Measurements from ENCODE around the gene DHRS4. TPM values are rescaled to one million over a fixed set of nuclear protein-coding genes. Genes with fewer than 3 reads are reported as not detected.
A peak's percentile ranks its signal among the peaks of the same experiment; 100 is the strongest.
"Not testable (repeated sequence)": the region's sequence is repeated elsewhere in the genome, so short reads cannot be mapped to it uniquely, and the experiment has no call there.

Gene DHRS4
- total and polyA plus RNA-seq, 9 of the 15 experiments (the other 6 are each of a cell fraction or from before 2014, with no cell fraction given) = 0.51 to 35.9 (median 10.1) TPM

- TF ChIP-seq RREB1 (CRISPR knock-in tag; IDR thresholded peaks at IDR 0.05) (no peak), PPARD (CRISPR knock-in tag; IDR thresholded peaks at IDR 0.05) (no peak), XRCC3 (IDR thresholded peaks at IDR 0.05) (no peak), MTA1 (IDR thresholded peaks at IDR 0.05; ENCODE audit: borderline replicate concordance) (0 out of 2 replicates have a peak, but pooled peaks have one; percentile 47), RBFOX2 (IDR thresholded peaks at IDR 0.05; ENCODE audit: low read depth, low read length) (no peak), PYGO2 (tag; IDR thresholded peaks at IDR 0.05) (no peak), LARP7 (IDR thresholded peaks at IDR 0.05) (peak; percentile 61; the same call in 1 of the 2 replicates), SMARCA4 (IDR thresholded peaks at IDR 0.05) (0 out of 2 replicates have a peak, but pooled peaks have one; percentile 15)
Measured at GRCh38 chr14:24011051-24011450, 57.5 kb downstream of the DHRS4 start (continued).

GRCh38 chr14:24012726-24013273 lies 59.2 kb downstream of the DHRS4 start:
- H3K36me3 ChIP-seq (ENCODE audit: control insufficient read depth, insufficient read depth, low read length); H4K20me1 ChIP-seq (replicated peaks; ENCODE audit: control insufficient read depth, insufficient read depth, low read length); H2AFZ ChIP-seq (ENCODE audit: low read depth, low read length); H3K27me3 ChIP-seq (ENCODE audit: control insufficient read depth in 2 of 2, insufficient read depth in 2 of 2, low read length in 2 of 2); H3K79me2 ChIP-seq (ENCODE audit: control insufficient read depth, insufficient read depth, low read length); H3K4me3 ChIP-seq; H3K9ac ChIP-seq (ENCODE audit: insufficient read depth in 1 of 2, low read depth in 2 of 2, low read length in 2 of 2); POLR2A ChIA-PET; H3K9me1 ChIP-seq (ENCODE audit: control insufficient read depth, insufficient read depth, low read length); H3K4me2 ChIP-seq (ENCODE audit: insufficient read depth, low read length); ATAC-seq; BruUV-seq (replicated peaks); H3K9me3 ChIP-seq (replicated peaks; ENCODE audit: control insufficient read depth, insufficient read depth, low read depth, low read length); H3K4me1 ChIP-seq (replicated peaks in 1 of 2; ENCODE audit: control insufficient read depth in 2 of 2, insufficient read depth in 2 of 2, low read length in 2 of 2); DNase-seq (ENCODE audit: extremely low read depth in 1 of 4, low spot score in 3 of 4); FAIRE-seq; H3K27ac ChIP-seq (ENCODE audit: extremely low read depth, low read depth, low read length): not testable (repeated sequence)
- intact Hi-C loops (cut with micrococcal nuclease) (loop anchor here (10.0 kb wide), 1 partner anchor 82 kb away; the partner anchor contains the start of gene PCK2), in situ Hi-C loops (cut with MboI) (loop anchor here (5.0 to 10.0 kb wide), 3 partner anchors 35 to 282 kb away; partner anchors contain the start of genes DHRS1 and NOP9)
- CTCF ChIA-PET (ENCODE audit: low intra/inter-chr PET ratio) = interaction anchor here (2.0 kb wide), 1 partner anchor 97 kb away, joined by 6 read pairs; no protein-coding TSS in a partner anchor
- WGBS (ENCODE audit: insufficient coverage, low coverage, missing lambda C conversion rate) = 54% methylated on average over 4 of the region's 4 CpGs
